HG02798 (cell line): ENCODE results near the gene CCDC57.
"Not testable (repeated sequence)": the region's sequence is repeated elsewhere in the genome, so short reads cannot be mapped to it uniquely, and the experiment has no call there.

Source experiments
- ATAC-seq: cut with Tn5 transposase; IDR thresholded peaks from one replicate; pipeline ENCODE4 v1.9.1; 2021; ENCODE audit warnings: mild to moderate bottlenecking; ENCODE audit not compliant: unreplicated experiment, poor library complexity

CCDC57 gene, protein sequence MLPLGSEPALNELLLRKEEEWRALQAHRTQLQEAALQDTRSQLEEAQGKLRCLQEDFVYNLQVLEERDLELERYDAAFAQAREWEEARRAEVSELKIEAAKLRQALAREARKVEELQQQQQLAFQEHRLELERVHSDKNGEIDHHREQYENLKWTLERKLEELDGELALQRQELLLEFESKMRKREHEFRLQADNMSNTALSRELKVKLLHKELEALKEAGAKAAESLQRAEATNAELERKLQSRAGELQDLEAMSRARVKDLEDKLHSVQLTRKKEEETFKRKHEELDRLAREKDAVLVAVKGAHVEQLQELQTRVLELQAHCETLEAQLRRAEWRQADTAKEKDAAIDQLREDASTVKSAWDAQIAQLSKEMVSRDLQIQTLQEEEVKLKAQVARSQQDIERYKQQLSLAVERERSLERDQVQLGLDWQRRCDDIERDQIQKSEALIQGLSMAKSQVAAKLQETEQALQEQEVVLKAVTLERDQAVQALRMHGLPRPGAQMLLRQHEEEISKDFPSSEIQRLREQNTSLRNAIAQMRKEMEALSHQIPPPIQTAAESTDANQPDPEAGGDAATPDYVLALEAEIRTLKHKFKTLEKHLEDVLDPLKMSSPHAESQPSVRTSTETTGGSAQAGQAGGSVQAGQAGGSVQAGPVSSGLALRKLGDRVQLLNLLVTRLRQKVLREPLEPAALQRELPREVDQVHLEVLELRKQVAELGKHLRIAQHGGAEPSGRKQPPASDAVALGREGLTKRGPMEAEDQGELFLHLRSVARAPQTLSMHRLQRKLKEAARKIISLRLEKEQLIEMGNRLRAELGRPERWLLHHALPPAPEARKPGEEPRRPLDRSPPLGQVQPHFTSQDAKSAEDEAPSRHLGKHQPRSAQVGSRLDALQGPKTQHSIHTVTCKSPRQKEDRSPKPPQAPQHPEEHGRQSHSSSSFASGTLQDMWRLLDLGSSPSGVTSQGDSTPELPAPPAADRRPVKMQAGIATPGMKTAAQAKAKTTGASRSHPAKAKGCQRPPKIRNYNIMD

DNA sequence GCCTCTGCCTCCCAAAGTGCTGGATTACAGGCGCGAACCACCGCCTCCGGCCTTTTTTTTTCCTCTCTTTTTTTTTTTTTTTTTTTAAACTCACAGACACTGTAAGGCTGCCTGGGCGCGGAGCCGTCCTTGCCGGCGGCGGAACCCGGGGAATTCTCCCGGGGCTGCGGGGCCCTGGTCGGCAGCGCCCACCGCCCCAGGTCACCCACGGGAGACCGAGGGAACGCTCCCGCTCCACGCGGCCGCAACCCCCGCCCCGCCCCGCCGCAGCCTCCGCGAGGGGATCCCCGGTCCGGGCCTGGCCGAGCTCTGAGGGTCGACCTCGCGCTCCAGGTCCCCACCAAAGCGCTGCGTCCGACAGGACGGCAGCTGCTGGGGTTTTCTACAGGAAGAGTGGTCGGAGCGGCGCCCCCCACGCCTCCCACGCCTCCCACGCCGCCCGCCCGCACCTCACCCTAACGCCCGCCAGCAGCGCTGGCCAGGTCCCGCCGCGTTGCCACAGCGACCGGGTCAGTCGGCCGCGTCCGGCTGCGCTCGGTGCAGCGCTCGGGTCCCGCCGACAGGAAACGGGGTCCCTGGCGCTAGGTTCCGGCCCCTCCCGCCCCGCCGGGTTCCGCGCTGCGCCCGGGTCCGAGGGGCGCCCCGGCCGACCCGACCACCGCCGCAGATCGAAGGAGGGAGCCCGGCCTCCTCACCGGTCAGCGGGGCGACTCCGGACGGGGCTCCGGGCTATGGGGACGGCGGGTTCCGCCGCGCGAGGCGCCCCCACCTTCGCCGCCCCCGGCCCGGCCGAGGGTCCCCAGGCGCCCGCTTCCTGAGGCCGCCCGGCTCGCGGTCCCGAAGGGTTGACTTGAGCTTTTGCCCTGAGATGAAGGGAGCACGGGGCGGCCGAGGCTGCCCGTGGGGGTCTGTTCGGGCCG is at the start of gene CCDC57:
CCDC57 (minus strand) TSS at position 512 of the 920 bp plus-strand sequence. CDS start 10,898 bp downstream, outside the sequence.
- peak; percentile 72 for ATAC-seq

- ATAC-seq, result no peak
Observed at GRCh38 chr17:82262344-82262743, 49.7 kb upstream of the CCDC57 start.

DNA sequence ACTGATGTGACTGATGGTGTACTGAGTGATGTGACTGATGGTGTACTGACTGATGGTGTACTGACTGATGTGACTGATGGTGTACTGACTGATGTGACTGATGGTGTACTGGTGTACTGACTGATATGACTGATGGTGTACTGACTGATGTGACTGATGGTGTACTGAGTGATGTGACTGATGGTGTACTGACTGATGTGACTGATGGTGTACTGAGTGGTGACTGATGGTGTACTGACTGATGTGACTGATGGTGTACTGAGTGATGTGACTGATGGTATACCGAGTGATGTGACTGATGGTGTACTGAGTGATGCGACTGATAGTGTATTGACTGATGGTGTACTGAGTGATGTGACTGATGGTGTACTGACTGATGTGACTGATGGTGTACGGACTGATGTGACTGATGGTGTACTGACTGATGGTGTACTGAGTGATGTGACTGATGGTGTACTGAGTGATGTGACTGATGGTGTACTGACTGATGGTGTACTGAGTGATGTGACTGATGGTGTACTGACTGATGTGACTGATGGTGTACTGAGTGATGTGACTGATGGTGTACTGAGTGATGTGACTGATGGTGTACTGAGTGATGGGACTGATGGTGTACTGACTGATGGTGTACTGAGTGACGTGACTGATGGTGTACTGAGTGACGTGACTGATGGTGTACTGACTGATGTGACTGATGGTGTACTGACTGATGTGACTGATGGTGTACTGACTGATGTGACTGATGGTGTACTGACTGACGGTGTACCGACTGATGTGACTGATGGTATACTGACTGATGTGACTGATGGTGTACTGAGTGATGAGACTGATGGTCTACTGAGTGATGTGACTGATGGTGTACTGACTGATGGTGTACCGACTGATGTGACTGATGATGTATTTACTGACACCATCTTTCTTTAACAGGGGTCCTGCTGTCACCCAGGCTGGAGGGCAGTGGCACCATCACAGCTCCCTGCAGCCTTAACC is 47.6 kb upstream of the CCDC57 start:
- ATAC-seq, result not testable (repeated sequence)

DNA sequence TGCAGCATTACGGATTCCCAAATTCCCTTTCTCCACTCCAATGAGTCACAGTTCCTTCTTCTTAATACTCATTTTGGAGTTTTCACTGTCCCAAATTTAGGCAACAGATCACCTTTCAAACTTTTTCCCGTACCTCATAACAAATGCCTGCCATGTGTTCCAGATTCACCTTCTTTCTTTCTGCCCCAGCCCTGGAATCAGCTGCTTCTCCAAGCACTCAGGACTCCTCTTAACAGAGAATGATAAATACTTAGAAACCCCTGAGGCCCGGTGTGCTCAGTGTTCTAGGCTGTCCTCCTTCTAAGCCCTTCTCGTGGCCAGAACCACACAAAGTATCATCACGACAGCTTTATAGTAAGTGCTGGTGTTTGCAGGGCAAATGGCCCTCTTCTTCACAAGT is 45.9 kb upstream of the CCDC57 start:
- no peak for ATAC-seq

DNA sequence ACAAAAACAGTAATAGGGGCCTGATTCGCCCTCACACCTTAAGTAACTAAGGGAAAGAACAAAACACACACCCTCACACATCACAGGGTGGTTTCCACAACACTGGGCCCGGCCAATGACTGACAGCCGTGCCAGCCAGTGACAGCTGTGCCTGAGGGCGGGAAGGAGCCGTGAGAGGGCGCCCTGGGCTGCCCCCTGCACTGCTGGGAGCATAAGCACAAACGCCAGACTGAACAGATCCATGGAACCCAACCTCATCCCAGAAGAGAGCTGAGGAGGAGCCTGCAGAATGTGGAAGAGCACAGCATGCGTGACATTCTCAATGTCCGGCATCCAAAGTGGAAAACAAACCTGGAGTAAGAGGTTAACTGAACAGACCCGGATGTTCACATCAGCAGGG is 44.8 kb upstream of the CCDC57 start:
- no peak for ATAC-seq

DNA sequence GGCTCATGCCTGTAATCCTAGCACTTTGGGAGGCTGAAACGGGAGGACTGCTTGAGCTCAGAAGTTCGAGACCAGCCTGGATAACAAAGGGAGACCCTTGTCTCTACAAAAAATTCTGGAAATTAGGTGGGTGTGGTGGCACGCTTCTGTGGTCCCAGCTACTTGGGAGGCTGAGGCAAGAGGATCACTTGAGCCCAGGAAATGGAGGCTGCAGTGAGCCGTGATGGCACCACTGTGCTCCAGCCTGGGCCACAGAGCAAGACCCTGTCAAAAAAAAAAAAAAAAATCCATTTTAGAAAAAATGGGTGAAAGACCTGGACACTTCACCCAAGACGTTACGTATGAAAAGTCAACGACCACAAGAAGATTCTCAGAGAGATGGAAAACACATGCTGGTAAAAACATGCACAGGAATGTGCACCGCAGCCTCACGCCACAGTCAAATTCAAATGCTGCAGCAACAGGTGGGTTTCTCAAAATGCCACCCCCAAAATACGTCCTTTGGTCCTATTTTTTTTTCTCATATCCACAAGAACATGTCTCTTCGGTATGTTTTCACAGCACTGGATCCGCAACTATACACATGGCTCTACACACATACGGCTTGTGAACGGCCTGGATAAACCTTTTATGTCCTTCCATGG is 43.7 kb upstream of the CCDC57 start:
- ATAC-seq, result no peak

GRCh38 chr17:82255402-82255972 is 42.8 kb upstream of the CCDC57 start:
- no peak for ATAC-seq

DNA sequence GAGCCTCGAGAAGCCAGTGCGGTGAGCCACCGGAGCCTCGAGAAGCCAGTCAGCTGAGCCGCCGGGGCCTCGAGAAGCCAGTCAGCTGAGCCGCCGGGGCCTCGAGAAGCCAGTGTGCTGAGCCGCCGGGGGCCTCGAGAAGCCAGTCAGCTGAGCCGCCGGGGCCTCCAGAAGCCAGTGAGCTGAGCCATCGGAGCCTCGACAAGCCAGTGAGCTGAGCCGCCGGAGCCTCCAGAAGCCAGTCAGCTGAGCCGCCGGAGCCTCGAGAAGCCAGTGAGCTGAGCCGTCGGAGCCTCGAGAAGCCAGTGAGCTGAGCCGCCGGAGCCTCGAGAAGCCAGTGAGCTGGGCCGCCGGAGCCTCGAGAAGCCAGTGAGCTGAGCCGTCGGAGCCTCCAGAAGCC is 42.1 kb upstream of the CCDC57 start:
- not testable (repeated sequence) for ATAC-seq

DNA sequence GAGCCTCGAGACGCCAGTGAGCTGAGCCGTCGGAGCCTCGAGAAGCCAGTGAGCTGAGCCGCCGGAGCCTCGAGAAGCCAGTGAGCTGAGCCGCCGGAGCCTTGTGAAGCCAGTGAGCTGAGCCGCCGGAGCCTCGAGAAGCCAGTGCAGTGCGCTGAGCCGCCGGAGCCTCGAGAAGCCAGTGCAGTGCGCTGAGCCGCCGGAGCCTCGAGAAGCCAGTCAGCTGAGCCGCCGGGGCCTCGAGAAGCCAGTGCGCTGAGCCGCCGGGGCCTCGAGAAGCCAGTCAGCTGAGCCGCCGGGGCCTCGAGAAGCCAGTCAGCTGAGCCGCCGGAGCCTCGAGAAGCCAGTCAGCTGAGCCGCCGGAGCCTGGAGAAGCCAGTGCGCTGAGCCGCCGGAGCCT is 41.5 kb upstream of the CCDC57 start:
- ATAC-seq, result not testable (repeated sequence)

DNA sequence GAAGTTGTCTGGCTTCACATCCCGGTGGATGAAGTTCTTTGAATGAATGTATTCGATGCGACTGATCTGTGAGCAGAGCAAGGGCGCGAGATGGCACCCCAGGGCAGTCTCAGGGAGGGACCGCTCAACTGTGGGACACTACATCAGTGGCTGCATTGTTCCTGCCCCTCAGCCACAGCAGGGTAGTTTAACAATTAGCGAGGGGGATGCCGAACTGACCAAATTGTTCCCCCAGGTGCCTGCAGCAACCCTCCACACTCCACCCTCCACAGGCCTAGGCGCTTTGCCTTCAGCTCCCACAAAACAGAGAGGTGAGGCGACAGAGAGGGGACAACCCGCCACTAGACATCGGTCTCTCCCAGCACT is 40.5 kb upstream of the CCDC57 start:
- no peak for ATAC-seq

- no peak for ATAC-seq
Observed at GRCh38 chr17:82252511-82253178, 40.0 kb upstream of the CCDC57 start.

DNA sequence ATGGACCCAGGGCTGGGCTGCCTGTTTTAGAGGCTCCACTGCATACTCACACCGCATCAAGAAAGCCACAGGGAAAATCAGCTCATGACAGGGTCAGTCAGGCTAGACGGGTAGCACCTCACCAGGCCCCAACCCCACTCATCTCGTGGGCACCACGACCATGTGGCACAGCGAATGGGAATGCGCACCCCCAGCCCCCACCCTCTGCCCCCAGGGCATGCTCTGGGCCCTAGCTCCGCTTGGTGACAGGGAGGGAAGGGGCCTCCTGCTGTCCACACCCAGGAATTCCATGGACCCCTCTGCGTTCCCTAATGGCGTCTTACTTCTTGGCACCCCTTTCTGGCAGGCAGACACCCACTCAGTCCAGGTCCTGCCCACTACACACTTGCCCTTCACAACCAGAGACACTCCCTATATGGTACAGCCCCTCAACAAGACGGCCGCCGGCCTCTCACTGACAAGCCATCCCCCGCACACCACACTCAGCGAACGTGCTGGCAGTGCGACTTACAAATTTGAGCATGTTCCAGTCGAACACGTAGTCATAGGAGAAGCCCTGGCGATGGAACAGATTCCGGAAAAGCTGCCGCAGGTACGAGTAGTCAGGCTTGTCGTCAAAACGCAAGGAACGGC is 38.3 kb upstream of the CCDC57 start:
- ATAC-seq, result no peak

DNA sequence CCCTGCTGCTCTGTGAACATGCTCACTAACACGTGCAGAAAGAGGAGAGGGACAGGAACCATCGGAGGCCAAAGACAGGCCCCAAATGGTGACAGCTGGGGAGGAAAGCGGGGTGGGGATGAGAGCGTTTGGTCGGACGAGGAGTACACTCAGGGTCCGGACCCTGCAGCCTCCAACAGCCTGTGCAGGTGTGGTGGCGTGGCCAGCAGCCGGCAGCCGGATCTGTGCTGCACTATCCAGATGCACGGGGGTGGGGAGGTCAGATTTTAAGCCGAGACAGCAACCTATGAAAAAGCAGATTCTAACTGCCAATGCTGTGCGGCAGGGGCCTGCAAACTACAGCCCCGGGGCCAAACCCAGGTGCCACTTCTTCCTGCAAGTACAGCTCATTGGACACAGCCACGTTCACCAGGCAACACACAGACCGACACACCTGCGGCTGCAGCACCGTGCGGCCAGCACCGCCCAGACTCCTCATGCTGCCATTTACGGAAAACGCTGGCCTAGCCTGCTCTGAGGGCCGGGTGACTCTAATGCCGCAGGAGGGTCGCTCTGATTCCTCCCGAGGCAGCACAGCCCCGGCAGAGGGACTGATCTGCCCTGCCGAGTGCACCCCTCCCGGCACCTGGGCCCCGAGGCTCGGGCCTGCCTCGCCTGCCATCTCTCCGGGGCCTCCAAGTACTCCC is 37.4 kb upstream of the CCDC57 start:
- no peak for ATAC-seq

- no peak for ATAC-seq
Observed at GRCh38 chr17:82248815-82249674, 36.4 kb upstream of the CCDC57 start.

- no peak for ATAC-seq
Observed at GRCh38 chr17:82247856-82248671, 35.4 kb upstream of the CCDC57 start.
